GM12864 (cell line): ENCODE data around the gene TMX1.
A peak's percentile ranks its signal among the peaks of the same experiment; 100 is the strongest.
"Not testable (repeated sequence)": the region's sequence is repeated elsewhere in the genome, so short reads cannot be mapped to it uniquely, and the experiment has no call there.

Source experiments
- DNase-seq: peaks from one replicate; pipeline ENCODE4 v3.0.0-alpha.2; 2011; ENCODE audit warnings: low read depth
- H3K4me3 ChIP-seq: 2 replicates; pipeline ENCODE4 v1.5.1; 2011; ENCODE audit warnings: mild to moderate bottlenecking, low read depth, low read length, control low read depth
- CTCF ChIP-seq: IDR thresholded peaks from 2 replicates; pipeline ENCODE4 v1.5.1; 2011; ENCODE audit warnings: low read depth, mild to moderate bottlenecking, moderate library complexity, low read length, control low read depth, inconsistent platforms; ENCODE audit errors: missing control alignments

TMX1 gene

GRCh38 chr14:51219473-51220448 lies 20.3 kb upstream of the TMX1 start:
- peak; percentile 49 for TF ChIP-seq CTCF

GRCh38 chr14:51223463-51223862 lies 16.6 kb upstream of the TMX1 start:
- DNase-seq, H3K4me3 ChIP-seq: not testable (repeated sequence)

More at GRCh38 chr14:51219473-51220448, 20.3 kb upstream of the TMX1 start:
- no peak overlapping the region for H3K4me3 ChIP-seq
- DNase-seq = no peak

- no peak for TF ChIP-seq CTCF
- no peak for DNase-seq
- no peak overlapping the region for H3K4me3 ChIP-seq
Measured at GRCh38 chr14:51224551-51224950, 15.5 kb upstream of the TMX1 start.

GRCh38 chr14:51225751-51226150 lies 14.3 kb upstream of the TMX1 start:
- DNase-seq = no peak
- TF ChIP-seq CTCF = no peak
- no peak overlapping the region for H3K4me3 ChIP-seq

- DNase-seq = no peak
- TF ChIP-seq CTCF = no peak
- H3K4me3 ChIP-seq = no peak overlapping the region
Measured at GRCh38 chr14:51228391-51228790, 11.7 kb upstream of the TMX1 start.

GRCh38 chr14:51228890-51229289 lies 11.2 kb upstream of the TMX1 start:
- no peak for TF ChIP-seq CTCF

GRCh38 chr14:51236314-51236713 lies 3.7 kb upstream of the TMX1 start:
- no peak for DNase-seq
- TF ChIP-seq CTCF = no peak
- no peak overlapping the region for H3K4me3 ChIP-seq

More at GRCh38 chr14:51228890-51229289, 11.2 kb upstream of the TMX1 start:
- no peak for DNase-seq
- no peak overlapping the region for H3K4me3 ChIP-seq
